GM12878 (cell line): ENCODE data around the gene EEF2. TPM values are rescaled to one million over a fixed set of nuclear protein-coding genes. Genes with fewer than 3 reads are reported as not detected.

ENCODE experiments used
- ATAC-seq: fragments of 200-7000 bp; cut with Tn5 transposase; 3 replicates; pipeline ENCODE4 v1.9.1; 2020; ENCODE audit warnings: mild to moderate bottlenecking, moderate library complexity
- BruUV-seq: library from RNA; stranded (reverse); fragments of 400-500 nt; replicated peaks from 2 replicates; lab custom pipeline; 2021; lab: Mats Ljungman, UMichigan
- CTCF ChIA-PET: fragments of 300-600 bp; sonication (Branson Sonifier 250); formaldehyde crosslinking; extraction: SDS; loops from one replicate; lab custom pipeline; 2021; ENCODE audit warnings: inconsistent platforms; lab: Yijun Ruan, JAX
- POLR2A ChIA-PET: fragments of 350-600 bp; formaldehyde crosslinking; extraction: SDS; loops from one replicate; lab custom pipeline; 2021; ENCODE audit warnings: inconsistent platforms; lab: Charles Lee
- RAD21 ChIA-PET: fragments of 300-600 bp; sonication (Branson Sonifier 250); formaldehyde crosslinking; loops from one replicate; lab custom pipeline; 2023; ENCODE audit warnings: antibody characterized with exemption; ENCODE audit not compliant: unreplicated experiment; lab: Charles Lee
- SMC1A ChIA-PET: fragments of 300-600 bp; sonication (Branson Sonifier 250); formaldehyde crosslinking; loops from one replicate; lab custom pipeline; 2023; ENCODE audit not compliant: unreplicated experiment, uncharacterized antibody; lab: Charles Lee
- DNase-seq: peaks from one replicate; pipeline ENCODE4 v3.0.0-alpha.2; 2011; ENCODE audit warnings: low read depth, low spot score
- FAIRE-seq: peaks from 3 replicates; lab custom pipeline; 2011; peaks lifted over from hg19 to GRCh38; lab: Jason Lieb, UNC
- H2AFZ ChIP-seq: 2 replicates; pipeline ENCODE4 v1.6.0; 2011; ENCODE audit warnings: low read depth, low read length, control low read depth; ENCODE audit not compliant: control insufficient read depth
- H3K27ac ChIP-seq: 2 replicates; pipeline ENCODE4 v1.5.1; 2011; ENCODE audit warnings: control low read depth; ENCODE audit not compliant: control insufficient read depth, insufficient read depth
- H3K27me3 ChIP-seq, 2 experiments: replicated peaks in 1 of 2; 2 replicates each; pipeline versions ENCODE4 v1.6.0 to v1.6.1; 2011; ENCODE audit warnings: low read length in 1 of 2; ENCODE audit not compliant: control insufficient read depth in 2 of 2, insufficient read depth in 2 of 2
- H3K36me3 ChIP-seq, 2 experiments: 2 replicates each; pipeline ENCODE4 v1.5.1; 2011; ENCODE audit warnings: low read length in 1 of 2; ENCODE audit not compliant: control insufficient read depth in 2 of 2, insufficient read depth in 2 of 2
- H3K4me1 ChIP-seq: 2 replicates; pipeline ENCODE4 v1.6.1; 2011; ENCODE audit warnings: mild to moderate bottlenecking, low read length, moderate library complexity, mixed read lengths; ENCODE audit not compliant: control insufficient read depth, insufficient read depth
- H3K4me2 ChIP-seq: 2 replicates; pipeline ENCODE4 v1.6.0; 2011; ENCODE audit warnings: control low read depth; ENCODE audit not compliant: control insufficient read depth, insufficient read depth
- H3K4me3 ChIP-seq: fragments of 200-600 bp; sonication (generic); 2 replicates; pipeline ENCODE4 v1.5.1; 2016
- H3K79me2 ChIP-seq: 2 replicates; pipeline ENCODE4 v1.6.0; 2011; ENCODE audit warnings: low read length; ENCODE audit not compliant: control insufficient read depth, insufficient read depth
- H3K9ac ChIP-seq: 2 replicates; pipeline ENCODE4 v1.8.0; 2011; ENCODE audit warnings: low read length, control low read depth, mixed read lengths; ENCODE audit not compliant: control insufficient read depth, insufficient read depth
- H3K9me3 ChIP-seq: replicated peaks from 3 replicates; pipeline ENCODE4 v1.5.1; 2011; ENCODE audit warnings: mild to moderate bottlenecking, low read length; ENCODE audit not compliant: control insufficient read depth, insufficient read depth
- H4K20me1 ChIP-seq: 2 replicates; pipeline ENCODE4 v1.6.0; 2011; ENCODE audit not compliant: control insufficient read depth, insufficient read depth
- CHD2 ChIP-seq: IDR thresholded peaks from 2 replicates; pipeline ENCODE4 v1.6.1; 2011; ENCODE audit warnings: low read depth, low read length, improper control_type of control experiment, borderline replicate concordance
- EGR1 ChIP-seq, 2 experiments: IDR thresholded peaks; 1 replicate in 1 of 2; 2 replicates in 1 of 2; pipeline ENCODE4 v1.6.1; 2011 to 2012; ENCODE audit warnings: low read depth in 2 of 2, low read length in 2 of 2, borderline replicate concordance in 1 of 2, mild to moderate bottlenecking in 1 of 2, moderate library complexity in 1 of 2
- EP300 ChIP-seq, 2 experiments: fragments of 150-350 bp in 1 of 2; IDR thresholded peaks; 2 replicates each; pipeline ENCODE4 v1.6.1; 2011 to 2012; ENCODE audit warnings: low read depth in 2 of 2, low read length in 2 of 2, borderline replicate concordance in 1 of 2, improper control_type of control experiment in 1 of 2, inconsistent platforms in 1 of 2; ENCODE audit not compliant: control insufficient read depth in 1 of 2
- IKZF1 ChIP-seq: fragments of 450-650 bp; conservative IDR thresholded peaks from 2 replicates; pipeline ENCODE4 v1.6.1; 2017; ENCODE audit warnings: antibody characterized with exemption, mild to moderate bottlenecking
- MYB ChIP-seq: fragments of 150-350 bp; IDR thresholded peaks from 2 replicates; pipeline ENCODE4 v1.6.1; 2014; ENCODE audit warnings: mild to moderate bottlenecking, low read depth, low read length, borderline replicate concordance
- NFIC ChIP-seq: IDR thresholded peaks from 2 replicates; pipeline ENCODE4 v1.6.1; 2012; ENCODE audit warnings: low read depth, mild to moderate bottlenecking, inconsistent platforms, low read length, moderate library complexity
- PAX8 ChIP-seq: fragments of 450-650 bp; IDR thresholded peaks from 2 replicates; pipeline ENCODE4 v1.6.1; 2017; ENCODE audit warnings: mild to moderate bottlenecking, moderate library complexity
- POLR2A ChIP-seq: IDR thresholded peaks from 2 replicates; pipeline ENCODE4 v1.6.1; 2011; ENCODE audit warnings: low read depth, mild to moderate bottlenecking, low read length
- POU2F2 ChIP-seq: IDR thresholded peaks from 3 replicates; pipeline ENCODE4 v1.6.1; 2011; ENCODE audit warnings: low read depth, mild to moderate bottlenecking, low read length, borderline replicate concordance
- SP1 ChIP-seq: IDR thresholded peaks from one replicate; pipeline ENCODE4 v1.6.1; 2011; ENCODE audit warnings: low read depth, low read length
- STAT1 ChIP-seq: fragments of 450-650 bp; conservative IDR thresholded peaks from 2 replicates; pipeline ENCODE4 v1.6.1; 2014; ENCODE audit warnings: antibody characterized with exemption, mild to moderate bottlenecking
- SUPT20H ChIP-seq: IDR thresholded peaks from 2 replicates; pipeline ENCODE4 v1.6.1; 2011; ENCODE audit warnings: low read depth, mild to moderate bottlenecking, low read length, moderate library complexity, borderline replicate concordance; ENCODE audit not compliant: control insufficient read depth
- ZBTB11 ChIP-seq: fragments of 450-650 bp; formaldehyde crosslinking; IDR thresholded peaks from 2 replicates; pipeline ENCODE4 v1.5.0; 2022; ENCODE audit warnings: mild to moderate bottlenecking, missing genetic modification characterization
- WGBS: methylation state at CpG from one replicate; pipeline ENCODE4 v1.1.6; 2016; ENCODE audit warnings: low lambda C conversion rate; ENCODE audit not compliant: insufficient replicate concordance, insufficient coverage; ENCODE audit errors: missing lambda C conversion rate; 5-methylcytosine and 5-hydroxymethylcytosine counted together
- in situ Hi-C: fragments of 300-500 bp; cut with MboI; formaldehyde crosslinking; loops from 9 replicates; pipeline ENCODE4 v1.14.3; 2018; ENCODE audit warnings: mixed read lengths
- intact Hi-C: fragments of 100-400 bp; cut with micrococcal nuclease; formaldehyde crosslinking; loops from one replicate; pipeline ENCODE4 v1.14.2; 2022; ENCODE audit not compliant: unreplicated experiment
- microRNA counts: library from miRNA; unstranded; fragments of <30 nt; microRNA quantifications from one replicate; lab custom pipeline; 2016
- microRNA-seq: library from miRNA; unstranded; fragments of <30 nt; microRNA quantifications from one replicate; pipeline ENCODE4, GENCODE V29; 2018
- polyA plus RNA-seq, 11 experiments: library from polyadenylated mRNA; depleted of rRNA in 4 of 11; unstranded in 6 of 11; stranded (reverse) in 5 of 11; fragments of >200 nt; fragmentation: Nextera tagmentation in 4 of 11; fragmentation: Illumina TruSeq in 1 of 11; extraction: Ambion mirVana in 4 of 11; extraction: Trizol in 1 of 11; gene quantifications; 1 replicate in 1 of 11; 2 replicates in 10 of 11; pipeline versions ENCODE4 v1.2.1 to v1.2.3, GENCODE V29; 2011 to 2016; ENCODE audit warnings: inconsistent platforms in 2 of 11, missing spikeins in 2 of 11, low read depth in 1 of 11
- small RNA-seq: library from RNA; depleted of rRNA; stranded (forward); fragments of <200 nt; gene quantifications from one replicate; pipeline ENCODE3, GENCODE V24; 2014
- total RNA-seq, 4 experiments: library from RNA; depleted of rRNA in 3 of 4; stranded (reverse); fragments of >200 nt in 3 of 4; fragmentation: Illumina TruSeq in 1 of 4; extraction: Trizol in 1 of 4; gene quantifications; 2 replicates each; pipeline versions ENCODE4 v1.2.1 to v1.2.3, GENCODE V29; 2013 to 2021

Gene EEF2
- total and polyA plus RNA-seq, 10 of the 15 experiments (the other 5 are each of a cell fraction or from before 2014, with no cell fraction given), result 280 to 3,491 (median 1,305) TPM

- POLR2A ChIA-PET, result no interaction called here
- Histone ChIP-seq H3K27me3 (no peaks in the 10 kb centered on the region), H3K36me3 (no peaks in the 10 kb centered on the region), H3K4me3 (no peak overlapping the region), H3K9ac (no peak overlapping the region), H3K27ac (no peak overlapping the region), H3K4me1 (no peaks in the 10 kb centered on the region), H2AFZ (no peak overlapping the region), H3K9me3 (no peaks in the 10 kb centered on the region), H4K20me1 (no peaks in the 10 kb centered on the region), H3K79me2 (no peaks in the 10 kb centered on the region), H3K4me2 (no peak overlapping the region)
- 13% methylated on average over 8 of the region's 8 CpGs for WGBS
- ATAC-seq (no peak), FAIRE-seq (no peak), DNase-seq (no peak)
- RAD21 ChIA-PET, result no interaction called here
- intact Hi-C loops, result no loop called here
- no TSS peak for BruUV-seq
- no peak for TF ChIP-seq NFIC
- no peak for TF ChIP-seq CHD2
- no peak for TF ChIP-seq STAT1
- TF ChIP-seq SUPT20H, result no peak
- no peak for TF ChIP-seq MYB
- no peak for TF ChIP-seq EP300 (IDR thresholded peaks at IDR 0.05; ENCODE audit: borderline replicate concordance in 1 of 2, control insufficient read depth in 1 of 2, low read depth in 2 of 2, low read length in 2 of 2)
- no peak for TF ChIP-seq POU2F2
- TF ChIP-seq POLR2A, result no peak
- no peak for TF ChIP-seq ZBTB11 (CRISPR knock-in tag)
- no peak for TF ChIP-seq EGR1 (IDR thresholded peaks at IDR 0.05; ENCODE audit: borderline replicate concordance in 1 of 2, low read depth in 2 of 2, low read length in 2 of 2)
- TF ChIP-seq SP1, result no peak
- no peak for TF ChIP-seq PAX8
- no peak for TF ChIP-seq IKZF1
- CTCF ChIA-PET, result no interaction called here
- in situ Hi-C loops, result no loop called here
- SMC1A ChIA-PET, result no interaction called here
These were observed 54.2 kb downstream of the EEF2 start for GRCh38 chr19:3931041-3931440.

MicroRNA genes within 50 kb of the gene (microRNA counts, 767-probe panel; counts per million panel counts)
- 55.3 counts per million for microRNA hsa-miR-637 (lab: Ali Mortazavi, UCI)

Small RNA genes lying within 50 kb of the gene (microRNA-seq; reads per million reads assigned to microRNA genes)
- not detected for gene MIR637

Small RNA genes lying within 50 kb of the gene (small RNA-seq; reads per million reads assigned to genes)
- 36.7 reads per million, percentile 98 among the genes with 10 or more reads in this experiment for gene SNORD37

Other genes with a start within 250 kb of the EEF2 start
Only the 7 nearest of the 15 such genes appear.
- not detected in 2 replicates for gene ZFR2, start 116.4 kb downstream of the EEF2 start, total RNA-seq (2014; rRNA removed)
- gene ZFR2, start 116.4 kb downstream of the EEF2 start, total RNA-seq (2014; rRNA removed; fragmentation: Illumina TruSeq; extraction: Trizol), result not detected in 2 replicates
- 0.18 TPM in 1 of 2 replicates, not detected in the other for gene ZFR2, start 116.4 kb downstream of the EEF2 start, total RNA-seq (2021)
- not detected in 2 replicates for gene ZFR2, start 116.4 kb downstream of the EEF2 start, polyA plus RNA-seq (2011; rRNA removed)
- not detected in 2 replicates for gene ZFR2, start 116.4 kb downstream of the EEF2 start, polyA plus RNA-seq (2014; fragmentation: Illumina TruSeq; extraction: Trizol)
- gene ZFR2, start 116.4 kb downstream of the EEF2 start, polyA plus RNA-seq (2014; fragmentation: Nextera tagmentation; extraction: Ambion mirVana), result not detected
- gene ZFR2, start 116.4 kb downstream of the EEF2 start, polyA plus RNA-seq (2014; rRNA removed), result not detected in 2 replicates
- gene ZFR2, start 116.4 kb downstream of the EEF2 start, polyA plus RNA-seq (2016; fragmentation: Nextera tagmentation; extraction: Ambion mirVana), result not detected
- gene ATCAY, start 104.8 kb downstream of the EEF2 start, total RNA-seq (2014; rRNA removed), result under 0.01 and 0.05 TPM in 2 replicates
- 0.05 TPM in 1 of 2 replicates, not detected in the other for gene ATCAY, start 104.8 kb downstream of the EEF2 start, total RNA-seq (2014; rRNA removed; fragmentation: Illumina TruSeq; extraction: Trizol)
- gene ATCAY, start 104.8 kb downstream of the EEF2 start, total RNA-seq (2021), result not detected in 2 replicates
- not detected in 2 replicates for gene ATCAY, start 104.8 kb downstream of the EEF2 start, polyA plus RNA-seq (2011; rRNA removed)
- gene ATCAY, start 104.8 kb downstream of the EEF2 start, polyA plus RNA-seq (2014; fragmentation: Illumina TruSeq; extraction: Trizol), result 0.01 and 0.10 TPM in 2 replicates
- gene ATCAY, start 104.8 kb downstream of the EEF2 start, polyA plus RNA-seq (2014; fragmentation: Nextera tagmentation; extraction: Ambion mirVana), result under 1 TPM in 1 of 2 experiments, not detected in 1; 0.02 TPM
- 0.01 and 0.05 TPM in 2 replicates for gene ATCAY, start 104.8 kb downstream of the EEF2 start, polyA plus RNA-seq (2014; rRNA removed)
- gene ATCAY, start 104.8 kb downstream of the EEF2 start, polyA plus RNA-seq (2016; fragmentation: Nextera tagmentation; extraction: Ambion mirVana), result under 1 TPM; 0.04 TPM
- gene NMRK2, start 52.4 kb downstream of the EEF2 start, total RNA-seq (2014; rRNA removed), result not detected in 2 replicates
- gene NMRK2, start 52.4 kb downstream of the EEF2 start, total RNA-seq (2014; rRNA removed; fragmentation: Illumina TruSeq; extraction: Trizol), result not detected in 2 replicates
- not detected in 2 replicates for gene NMRK2, start 52.4 kb downstream of the EEF2 start, total RNA-seq (2021)
- gene NMRK2, start 52.4 kb downstream of the EEF2 start, polyA plus RNA-seq (2011; rRNA removed), result 0.15 TPM in 1 of 2 replicates, not detected in the other
- not detected in 2 replicates for gene NMRK2, start 52.4 kb downstream of the EEF2 start, polyA plus RNA-seq (2014; fragmentation: Illumina TruSeq; extraction: Trizol)
- gene NMRK2, start 52.4 kb downstream of the EEF2 start, polyA plus RNA-seq (2014; fragmentation: Nextera tagmentation; extraction: Ambion mirVana), result not detected
- gene NMRK2, start 52.4 kb downstream of the EEF2 start, polyA plus RNA-seq (2014; rRNA removed), result not detected in 2 replicates
- under 1 TPM in 1 of 2 experiments, not detected in 1; 0.14 TPM for gene NMRK2, start 52.4 kb downstream of the EEF2 start, polyA plus RNA-seq (2016; fragmentation: Nextera tagmentation; extraction: Ambion mirVana)
- 35.5 and 39.3 TPM in 2 replicates for gene DAPK3, start 14.4 kb downstream of the EEF2 start, total RNA-seq (2014; rRNA removed)
- gene DAPK3, start 14.4 kb downstream of the EEF2 start, total RNA-seq (2014; rRNA removed; fragmentation: Illumina TruSeq; extraction: Trizol), result 12.7 and 16.5 TPM in 2 replicates
- 42.1 and 46.4 TPM in 2 replicates for gene DAPK3, start 14.4 kb downstream of the EEF2 start, total RNA-seq (2021)
- gene DAPK3, start 14.4 kb downstream of the EEF2 start, polyA plus RNA-seq (2011; rRNA removed), result 8.3 and 22.5 TPM in 2 replicates
- gene DAPK3, start 14.4 kb downstream of the EEF2 start, polyA plus RNA-seq (2014; fragmentation: Illumina TruSeq; extraction: Trizol), result 3.8 and 17.8 TPM in 2 replicates
- under 1 TPM; 0.13 to 0.53 TPM for gene DAPK3, start 14.4 kb downstream of the EEF2 start, polyA plus RNA-seq (2014; fragmentation: Nextera tagmentation; extraction: Ambion mirVana)
- gene DAPK3, start 14.4 kb downstream of the EEF2 start, polyA plus RNA-seq (2014; rRNA removed), result 45.5 and 50.6 TPM in 2 replicates
- gene DAPK3, start 14.4 kb downstream of the EEF2 start, polyA plus RNA-seq (2016; fragmentation: Nextera tagmentation; extraction: Ambion mirVana), result 10 to 100 TPM; 27.2 to 35.2 TPM
- gene PIAS4, start 22.3 kb upstream of the EEF2 start, total RNA-seq (2014; rRNA removed), result 17.8 and 22.0 TPM in 2 replicates
- gene PIAS4, start 22.3 kb upstream of the EEF2 start, total RNA-seq (2014; rRNA removed; fragmentation: Illumina TruSeq; extraction: Trizol), result 5.7 and 10.6 TPM in 2 replicates
- 23.2 and 25.1 TPM in 2 replicates for gene PIAS4, start 22.3 kb upstream of the EEF2 start, total RNA-seq (2021)
- 2.7 and 7.7 TPM in 2 replicates for gene PIAS4, start 22.3 kb upstream of the EEF2 start, polyA plus RNA-seq (2011; rRNA removed)
- 5.4 and 9.6 TPM in 2 replicates for gene PIAS4, start 22.3 kb upstream of the EEF2 start, polyA plus RNA-seq (2014; fragmentation: Illumina TruSeq; extraction: Trizol)
- under 1 TPM; 0.13 to 0.40 TPM for gene PIAS4, start 22.3 kb upstream of the EEF2 start, polyA plus RNA-seq (2014; fragmentation: Nextera tagmentation; extraction: Ambion mirVana)
- gene PIAS4, start 22.3 kb upstream of the EEF2 start, polyA plus RNA-seq (2014; rRNA removed), result 17.9 and 23.1 TPM in 2 replicates
- gene PIAS4, start 22.3 kb upstream of the EEF2 start, polyA plus RNA-seq (2016; fragmentation: Nextera tagmentation; extraction: Ambion mirVana), result 10 to 100 TPM; 12.0 to 13.5 TPM
- gene ZBTB7A, start 81.4 kb upstream of the EEF2 start, total RNA-seq (2014; rRNA removed), result 10.6 and 15.9 TPM in 2 replicates
- gene ZBTB7A, start 81.4 kb upstream of the EEF2 start, total RNA-seq (2014; rRNA removed; fragmentation: Illumina TruSeq; extraction: Trizol), result 3.2 TPM in 2 replicates
- 40.0 and 42.4 TPM in 2 replicates for gene ZBTB7A, start 81.4 kb upstream of the EEF2 start, total RNA-seq (2021)
- gene ZBTB7A, start 81.4 kb upstream of the EEF2 start, polyA plus RNA-seq (2011; rRNA removed), result 0.84 and 2.5 TPM in 2 replicates
- gene ZBTB7A, start 81.4 kb upstream of the EEF2 start, polyA plus RNA-seq (2014; fragmentation: Illumina TruSeq; extraction: Trizol), result 4.1 and 5.9 TPM in 2 replicates
- under 1 TPM; 0.26 to 0.73 TPM for gene ZBTB7A, start 81.4 kb upstream of the EEF2 start, polyA plus RNA-seq (2014; fragmentation: Nextera tagmentation; extraction: Ambion mirVana)
- 16.2 and 22.2 TPM in 2 replicates for gene ZBTB7A, start 81.4 kb upstream of the EEF2 start, polyA plus RNA-seq (2014; rRNA removed)
- 10 to 100 TPM in 1 of 2 experiments, 1 to 10 TPM in 1; 2.0 to 10.1 TPM for gene ZBTB7A, start 81.4 kb upstream of the EEF2 start, polyA plus RNA-seq (2016; fragmentation: Nextera tagmentation; extraction: Ambion mirVana)
- gene MAP2K2, start 138.7 kb upstream of the EEF2 start, total RNA-seq (2014; rRNA removed), result 178 and 210 TPM in 2 replicates
- 72.1 and 92.8 TPM in 2 replicates for gene MAP2K2, start 138.7 kb upstream of the EEF2 start, total RNA-seq (2014; rRNA removed; fragmentation: Illumina TruSeq; extraction: Trizol)
- gene MAP2K2, start 138.7 kb upstream of the EEF2 start, total RNA-seq (2021), result 182 and 184 TPM in 2 replicates
- 31.6 and 68.3 TPM in 2 replicates for gene MAP2K2, start 138.7 kb upstream of the EEF2 start, polyA plus RNA-seq (2011; rRNA removed)
- gene MAP2K2, start 138.7 kb upstream of the EEF2 start, polyA plus RNA-seq (2014; fragmentation: Illumina TruSeq; extraction: Trizol), result 13.0 and 38.8 TPM in 2 replicates
- 1 to 10 TPM in 1 of 2 experiments, under 1 TPM in 1; 1.00 to 6.8 TPM for gene MAP2K2, start 138.7 kb upstream of the EEF2 start, polyA plus RNA-seq (2014; fragmentation: Nextera tagmentation; extraction: Ambion mirVana)
- gene MAP2K2, start 138.7 kb upstream of the EEF2 start, polyA plus RNA-seq (2014; rRNA removed), result 144 and 166 TPM in 2 replicates
- gene MAP2K2, start 138.7 kb upstream of the EEF2 start, polyA plus RNA-seq (2016; fragmentation: Nextera tagmentation; extraction: Ambion mirVana), result 10 to 100 TPM; 33.4 to 33.7 TPM